ENCODE measurements around the gene ADAMTS12. TPM values are rescaled to one million over a fixed set of nuclear protein-coding genes. Genes with fewer than 3 reads are reported as not detected.

ADAMTS12 gene
- total RNA-seq, 1 experiment from 2014 or later = 1.2 TPM

DNA sequence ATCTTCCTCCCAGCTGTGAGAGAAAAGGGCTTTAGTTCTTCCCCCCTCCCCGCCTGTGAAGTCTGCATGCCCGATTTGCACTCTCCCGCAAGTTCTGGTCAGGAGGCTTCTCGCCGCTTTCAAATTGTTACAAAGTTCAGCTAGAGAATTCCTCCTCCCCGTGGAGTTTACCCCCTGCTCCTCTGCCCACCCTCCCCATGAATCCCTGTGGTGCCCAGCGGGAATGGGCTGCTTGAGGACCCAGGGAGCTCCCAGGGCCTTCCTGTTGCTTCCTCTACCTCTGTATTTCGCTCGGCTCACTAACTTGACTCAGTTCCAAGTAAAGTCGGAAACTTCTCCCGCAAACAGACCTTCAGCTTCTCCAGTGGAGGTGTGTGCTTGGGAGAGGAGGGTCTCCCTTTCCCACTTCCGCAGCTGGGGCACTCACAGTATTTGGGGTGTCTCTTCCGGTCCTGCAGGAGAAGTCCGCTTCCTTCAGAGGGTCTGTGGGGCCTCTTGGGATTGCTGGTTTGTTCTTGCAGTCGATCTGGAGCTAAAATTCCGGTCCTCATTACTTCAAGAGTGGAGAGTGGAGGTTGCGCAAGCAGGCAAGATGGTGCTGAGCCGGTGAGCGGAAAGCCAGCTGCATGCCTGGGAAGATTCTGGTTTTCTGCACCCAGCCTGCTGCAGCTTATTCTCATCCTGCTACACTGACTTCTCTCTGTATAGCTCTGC, 97.8 kb downstream of the ADAMTS12 start:
- H3K27me3 Mint-ChIP-seq (ENCODE audit: unreplicated experiment) = no peaks in the 10 kb centered on the region
- intact Hi-C loops (cut with micrococcal nuclease; ENCODE audit: unreplicated experiment) = no loop called here
- no peak for DNase-seq
- TF ChIP-seq CTCF (IDR thresholded peaks at IDR 0.05; ENCODE audit: unreplicated experiment) = no peak
- no peak overlapping the region for H3K27ac Mint-ChIP-seq (ENCODE audit: unreplicated experiment)
- BruUV-seq (replicated peaks) = no TSS peak
- no peaks in the 10 kb centered on the region for H3K4me1 Mint-ChIP-seq (ENCODE audit: low read depth, unreplicated experiment)
- CTCF ChIA-PET = no interaction called here
- H3K36me3 Mint-ChIP-seq (ENCODE audit: insufficient read depth, unreplicated experiment) = no peaks in the 10 kb centered on the region
- H3K9me3 Mint-ChIP-seq (ENCODE audit: low read depth, unreplicated experiment) = no peaks in the 10 kb centered on the region
- no peak overlapping the region for H3K4me3 Mint-ChIP-seq (ENCODE audit: low read depth, unreplicated experiment)

GRCh38 chr5:33793276-33793675, 98.5 kb downstream of the ADAMTS12 start:
- BruUV-seq (replicated peaks) = no TSS peak
- H3K4me3 Mint-ChIP-seq (ENCODE audit: low read depth, unreplicated experiment) = no peak overlapping the region
- TF ChIP-seq CTCF (IDR thresholded peaks at IDR 0.05; ENCODE audit: unreplicated experiment) = no peak
- intact Hi-C loops (cut with micrococcal nuclease; ENCODE audit: unreplicated experiment) = no loop called here
- no peaks in the 10 kb centered on the region for H3K4me1 Mint-ChIP-seq (ENCODE audit: low read depth, unreplicated experiment)
- no peaks in the 10 kb centered on the region for H3K9me3 Mint-ChIP-seq (ENCODE audit: low read depth, unreplicated experiment)
- no peaks in the 10 kb centered on the region for H3K27me3 Mint-ChIP-seq (ENCODE audit: unreplicated experiment)
- no peak for DNase-seq
- CTCF ChIA-PET = no interaction called here
- H3K36me3 Mint-ChIP-seq (ENCODE audit: insufficient read depth, unreplicated experiment) = no peaks in the 10 kb centered on the region
- H3K27ac Mint-ChIP-seq (ENCODE audit: unreplicated experiment) = no peak overlapping the region

DNA sequence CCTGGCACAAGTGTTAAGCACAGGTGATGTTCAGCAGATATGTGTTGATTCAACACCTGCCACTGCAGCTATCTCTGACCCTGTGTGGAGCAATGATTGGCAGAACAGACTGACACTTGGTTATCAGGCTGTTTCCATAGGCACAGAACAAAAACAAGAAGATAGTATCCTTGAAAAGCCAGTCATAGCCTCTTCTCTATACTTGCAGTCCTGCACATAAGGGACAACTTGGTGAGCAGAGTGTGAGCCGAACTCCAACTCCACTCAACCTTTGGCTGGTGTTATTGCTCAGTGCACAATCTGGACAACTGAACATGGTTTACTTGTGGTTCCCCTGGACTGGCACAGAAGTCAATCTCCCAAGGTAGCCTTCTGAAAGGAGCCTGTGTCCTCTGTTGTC, 99.2 kb downstream of the ADAMTS12 start:
- Mint-ChIP-seq H3K27ac (ENCODE audit: unreplicated experiment) (no peak overlapping the region), H3K4me3 (ENCODE audit: low read depth, unreplicated experiment) (no peak overlapping the region), H3K9me3 (ENCODE audit: low read depth, unreplicated experiment) (no peaks in the 10 kb centered on the region), H3K4me1 (ENCODE audit: low read depth, unreplicated experiment) (no peaks in the 10 kb centered on the region), H3K36me3 (ENCODE audit: insufficient read depth, unreplicated experiment) (no peaks in the 10 kb centered on the region), H3K27me3 (ENCODE audit: unreplicated experiment) (no peaks in the 10 kb centered on the region)
- TF ChIP-seq CTCF (IDR thresholded peaks at IDR 0.05; ENCODE audit: unreplicated experiment) = no peak
- intact Hi-C loops (cut with micrococcal nuclease; ENCODE audit: unreplicated experiment) = no loop called here
- DNase-seq = no peak
- CTCF ChIA-PET = no interaction called here
- BruUV-seq (replicated peaks) = no TSS peak

GRCh38 chr5:33789567-33789957, 102.2 kb downstream of the ADAMTS12 start:
- intact Hi-C loops (cut with micrococcal nuclease; ENCODE audit: unreplicated experiment) = no loop called here
- TF ChIP-seq CTCF (IDR thresholded peaks at IDR 0.05; ENCODE audit: unreplicated experiment) = no peak
- no peaks in the 10 kb centered on the region for H3K27me3 Mint-ChIP-seq (ENCODE audit: unreplicated experiment)
- no peaks in the 10 kb centered on the region for H3K36me3 Mint-ChIP-seq (ENCODE audit: insufficient read depth, unreplicated experiment)
- no peak for DNase-seq
- H3K9me3 Mint-ChIP-seq (ENCODE audit: low read depth, unreplicated experiment) = peaks cover 3% of the 10 kb centered on the region
- H3K27ac Mint-ChIP-seq (ENCODE audit: unreplicated experiment) = no peak overlapping the region
- no peaks in the 10 kb centered on the region for H3K4me1 Mint-ChIP-seq (ENCODE audit: low read depth, unreplicated experiment)
- BruUV-seq (replicated peaks) = no TSS peak
- CTCF ChIA-PET = no interaction called here
- H3K4me3 Mint-ChIP-seq (ENCODE audit: low read depth, unreplicated experiment) = no peak overlapping the region

Data from Calu3 (cell line).